GM23248 (cell line): Measurements from ENCODE around the gene CRACDL.

Source experiments
- EZH2 ChIP-seq: fragments of 200-600 bp; sonication (generic); IDR thresholded peaks from 2 replicates; pipeline ENCODE4 v1.6.1; 2018; ENCODE audit warnings: antibody characterized with exemption, mild to moderate bottlenecking; ENCODE audit not compliant: insufficient read depth, poor library complexity, severe bottlenecking
- EZH2phosphoT487 ChIP-seq: fragments of 200-600 bp; sonication (generic); IDR thresholded peaks from 2 replicates; pipeline ENCODE4 v1.6.1; 2018; ENCODE audit warnings: antibody characterized with exemption, moderate library complexity, mild to moderate bottlenecking, low read depth; ENCODE audit not compliant: insufficient read depth

DNA sequence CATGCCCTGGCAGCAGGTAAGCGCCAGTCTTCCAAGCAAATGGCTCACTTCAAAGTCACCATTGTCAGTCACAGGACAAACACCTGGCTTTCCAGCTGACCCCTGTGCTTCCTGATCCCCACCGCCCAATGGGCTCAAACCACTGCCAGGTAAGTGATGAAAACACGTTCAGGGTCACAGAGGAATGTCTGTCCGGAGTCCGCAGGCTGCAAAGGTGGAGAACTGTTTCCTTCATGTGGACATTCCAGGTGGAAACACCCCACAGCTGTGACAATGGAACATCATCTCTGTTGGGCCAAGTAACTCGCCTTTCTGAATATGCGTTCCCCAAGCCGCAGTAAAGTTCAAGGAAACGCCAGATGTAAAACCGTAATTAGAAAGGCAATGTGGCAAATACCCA, 86.0 kb downstream of the CRACDL start:
- TF ChIP-seq EZH2 = no peak
- TF ChIP-seq EZH2phosphoT487 = no peak
